ENCODE results near the gene MSANTD1. TPM values are rescaled to one million over a fixed set of nuclear protein-coding genes. Genes with fewer than 3 reads are reported as not detected.

Gene MSANTD1
- total and polyA plus RNA-seq, 10 of the 15 experiments (the other 5 are each of a cell fraction or from before 2014, with no cell fraction given), result 0.07 to 0.87 (median 0.22) TPM; not detected in 2

DNA sequence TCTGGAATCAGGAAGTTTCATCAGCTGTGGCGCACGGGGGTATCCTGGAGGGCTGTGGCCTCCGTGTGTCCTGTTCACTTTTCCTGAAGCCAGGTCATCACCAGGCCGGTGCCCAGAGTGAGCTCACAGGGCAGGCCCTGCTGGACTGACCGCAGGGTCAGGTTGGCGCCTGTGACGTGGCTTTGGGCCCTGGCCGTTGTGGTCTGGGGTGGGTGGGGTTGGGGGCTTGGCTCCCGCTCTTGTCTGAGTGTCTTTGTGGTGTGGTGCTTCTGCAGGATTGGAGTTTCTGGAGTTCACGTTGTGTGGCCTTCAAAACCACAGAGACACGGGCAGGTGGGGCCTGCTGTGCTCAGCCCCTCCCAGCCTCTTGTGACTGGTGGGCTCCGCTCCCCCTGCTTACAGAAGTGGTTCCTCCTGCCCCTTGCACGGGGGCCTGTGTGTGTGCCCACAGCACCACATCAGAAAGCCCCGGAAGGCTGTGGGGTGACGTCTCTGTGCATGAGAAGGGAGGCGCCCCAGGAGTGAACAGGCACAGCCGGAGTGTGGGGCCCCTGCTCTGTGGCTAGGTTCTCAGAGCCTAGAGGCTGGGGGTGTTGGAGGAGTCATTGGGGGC is 53.3 kb downstream of the MSANTD1 start (continued):
- TF ChIP-seq, protein P1, sequence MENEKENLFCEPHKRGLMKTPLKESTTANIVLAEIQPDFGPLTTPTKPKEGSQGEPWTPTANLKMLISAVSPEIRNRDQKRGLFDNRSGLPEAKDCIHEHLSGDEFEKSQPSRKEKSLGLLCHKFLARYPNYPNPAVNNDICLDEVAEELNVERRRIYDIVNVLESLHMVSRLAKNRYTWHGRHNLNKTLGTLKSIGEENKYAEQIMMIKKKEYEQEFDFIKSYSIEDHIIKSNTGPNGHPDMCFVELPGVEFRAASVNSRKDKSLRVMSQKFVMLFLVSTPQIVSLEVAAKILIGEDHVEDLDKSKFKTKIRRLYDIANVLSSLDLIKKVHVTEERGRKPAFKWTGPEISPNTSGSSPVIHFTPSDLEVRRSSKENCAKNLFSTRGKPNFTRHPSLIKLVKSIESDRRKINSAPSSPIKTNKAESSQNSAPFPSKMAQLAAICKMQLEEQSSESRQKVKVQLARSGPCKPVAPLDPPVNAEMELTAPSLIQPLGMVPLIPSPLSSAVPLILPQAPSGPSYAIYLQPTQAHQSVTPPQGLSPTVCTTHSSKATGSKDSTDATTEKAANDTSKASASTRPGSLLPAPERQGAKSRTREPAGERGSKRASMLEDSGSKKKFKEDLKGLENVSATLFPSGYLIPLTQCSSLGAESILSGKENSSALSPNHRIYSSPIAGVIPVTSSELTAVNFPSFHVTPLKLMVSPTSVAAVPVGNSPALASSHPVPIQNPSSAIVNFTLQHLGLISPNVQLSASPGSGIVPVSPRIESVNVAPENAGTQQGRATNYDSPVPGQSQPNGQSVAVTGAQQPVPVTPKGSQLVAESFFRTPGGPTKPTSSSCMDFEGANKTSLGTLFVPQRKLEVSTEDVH (IDR thresholded peaks at IDR 0.05; ENCODE audit: low read depth, partially characterized antibody), result no peak
- TF ChIP-seq FOS (IDR thresholded peaks at IDR 0.05; ENCODE audit: borderline replicate concordance, extremely low read depth, insufficient read length), result no peak
- TF ChIP-seq DPF2 (IDR thresholded peaks at IDR 0.05), result peak; percentile 31; the same call in 1 of the 2 replicates
- TF ChIP-seq MTA2 (IDR thresholded peaks at IDR 0.05; ENCODE audit: low read depth), result peak; percentile 11; the same call in 1 of the 2 replicates
- TF ChIP-seq FOXK2 (IDR thresholded peaks at IDR 0.05), result peak; percentile 59
- TF ChIP-seq PAX5 (IDR thresholded peaks at IDR 0.05; ENCODE audit: borderline replicate concordance, low read depth, low read length), result no peak
- TF ChIP-seq GABPA (IDR thresholded peaks at IDR 0.05; ENCODE audit: low read depth), result no peak
- 0 out of 2 replicates have a peak, but pooled peaks have one; percentile 37 for TF ChIP-seq CREB1 (IDR thresholded peaks at IDR 0.05; ENCODE audit: low read depth)
- peak; percentile 32; the same call in 1 of the 2 replicates for TF ChIP-seq POLR2A (IDR thresholded peaks at IDR 0.05; ENCODE audit: low read depth, low read length)
- TF ChIP-seq CHD1 (IDR thresholded peaks at IDR 0.05; ENCODE audit: low read depth, low read length), result 0 out of 2 replicates have a peak, but pooled peaks have one; percentile 52
- TF ChIP-seq RUNX3 (IDR thresholded peaks at IDR 0.05; ENCODE audit: low read length), result peak; percentile 65; the same call in 1 of the 2 replicates
